NB4 (cell line): Measurements from ENCODE around the gene PRMT3.

Source experiments
- CTCF ChIP-seq: IDR thresholded peaks from one replicate; pipeline ENCODE4 v1.5.1; 2012; ENCODE audit warnings: low read depth, low read length
- MAX ChIP-seq: IDR thresholded peaks from 2 replicates; pipeline ENCODE4 v1.6.1; 2011; ENCODE audit warnings: low read depth, low read length
- MYC ChIP-seq: IDR thresholded peaks from 2 replicates; pipeline ENCODE4 v1.6.1; 2011; ENCODE audit warnings: low read depth, low read length
- POLR2A ChIP-seq: IDR thresholded peaks from 2 replicates; pipeline ENCODE4 v1.6.1; 2011; ENCODE audit warnings: mild to moderate bottlenecking; ENCODE audit not compliant: insufficient read length; ENCODE audit errors: extremely low read depth

GRCh38 chr11:20518323-20518834 is 130.9 kb downstream of the PRMT3 start:
- TF ChIP-seq CTCF: no peak
- no peak for TF ChIP-seq MYC
- TF ChIP-seq POLR2A: no peak
- no peak for TF ChIP-seq MAX
